DLD1 (cell line): Measurements from ENCODE around the gene CORT.
"Not testable (repeated sequence)": the region's sequence is repeated elsewhere in the genome, so short reads cannot be mapped to it uniquely, and the experiment has no call there.

Experiments
- in situ Hi-C: cut with HindIII; loops from 2 replicates; pipeline ENCODE4 v1.10.0; 2017; ENCODE audit warnings: low sequenced_read_pairs

The CORT gene, protein sequence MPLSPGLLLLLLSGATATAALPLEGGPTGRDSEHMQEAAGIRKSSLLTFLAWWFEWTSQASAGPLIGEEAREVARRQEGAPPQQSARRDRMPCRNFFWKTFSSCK

DNA sequence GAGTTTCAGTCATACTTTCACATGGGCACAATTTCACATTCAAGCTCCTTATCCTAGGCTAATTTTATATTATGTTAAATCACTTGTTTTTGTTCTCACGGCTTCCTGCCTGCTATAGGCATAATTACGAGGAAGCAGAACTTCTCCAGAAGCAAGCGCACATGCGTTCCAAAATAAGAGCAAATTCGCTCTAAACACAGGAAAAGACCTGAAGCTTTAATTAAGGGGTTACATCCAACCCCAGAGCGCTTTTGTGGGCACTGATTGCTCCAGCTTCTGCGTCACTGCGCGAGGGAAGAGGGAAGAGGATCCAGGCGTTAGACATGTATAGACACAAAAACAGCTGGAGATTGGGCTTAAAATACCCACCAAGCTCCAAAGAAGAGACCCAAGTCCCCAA, at the start of gene CORT:
CORT (plus strand) TSS at position 281 of the 400 bp plus-strand sequence. CDS start 193 bp downstream, outside the sequence.
- in situ Hi-C loops, result loop anchor here (5.0 kb wide), 1 partner anchor 43 kb away; no protein-coding TSS in a partner anchor

DNA sequence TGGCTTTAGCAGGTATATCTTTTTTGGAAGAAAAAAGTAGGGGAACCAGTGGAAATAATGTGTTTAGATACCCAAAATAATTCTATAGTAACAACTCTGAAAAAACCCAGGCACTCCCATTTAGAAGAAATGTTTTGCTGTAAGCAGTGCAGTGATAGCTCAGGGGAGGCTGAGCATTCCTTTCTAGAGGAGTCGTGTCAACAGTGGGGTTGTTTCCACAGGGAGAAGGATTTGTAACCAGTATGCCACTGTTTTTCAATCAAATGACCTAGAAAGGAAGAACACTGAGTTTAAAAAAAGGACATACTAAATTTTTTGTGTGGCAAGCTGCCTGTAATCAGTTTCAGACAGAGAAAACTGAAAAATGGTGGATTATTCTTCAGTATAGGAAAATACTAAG, 48.5 kb upstream of the CORT start:
- in situ Hi-C loops, result no loop called here

DNA sequence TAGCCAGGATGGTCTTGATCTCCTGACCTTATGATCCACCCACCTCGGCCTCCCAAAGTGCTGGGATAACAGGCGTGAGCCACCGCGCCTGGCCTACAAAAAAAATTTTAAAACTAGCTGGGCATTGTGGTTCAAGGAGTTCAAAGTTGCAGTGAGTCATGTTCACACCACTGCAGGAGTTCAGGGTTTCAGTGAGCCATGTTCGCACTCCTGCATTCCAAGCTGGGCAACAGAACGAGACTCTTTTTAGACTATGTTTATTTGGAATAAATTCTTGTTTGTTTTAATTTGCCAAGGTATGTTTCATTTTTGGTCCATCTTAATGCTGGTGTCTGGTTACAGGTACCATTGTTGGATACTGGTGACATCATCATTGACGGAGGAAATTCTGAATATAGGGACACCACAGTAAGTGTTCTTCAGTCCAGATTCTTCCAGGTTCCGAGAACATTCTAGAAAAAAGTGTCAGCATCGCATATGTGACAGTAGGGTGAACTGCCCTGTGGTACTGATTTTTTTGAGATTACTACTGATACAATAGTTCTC, 47.0 kb upstream of the CORT start:
- in situ Hi-C loops, result no loop called here

DNA sequence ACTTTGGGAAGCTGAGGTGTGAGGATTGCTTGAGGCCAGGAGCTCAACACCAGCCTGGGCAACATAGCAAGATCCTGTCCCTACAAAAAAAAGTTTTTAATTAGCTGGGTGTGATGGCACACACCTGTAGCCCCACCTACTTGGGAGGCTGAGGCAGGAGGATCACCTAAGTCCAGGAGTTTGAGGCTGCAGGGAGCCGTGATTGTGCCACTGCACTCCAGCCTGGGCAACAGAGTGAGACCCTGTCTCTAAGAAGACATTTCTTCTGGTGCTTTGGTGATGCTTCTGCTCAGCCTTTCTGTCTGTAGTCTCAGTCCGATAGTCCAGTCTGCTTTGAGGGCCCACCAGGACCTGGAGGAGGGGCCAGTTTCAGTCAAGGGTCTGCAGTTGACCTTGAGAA, 42.6 kb upstream of the CORT start:
- in situ Hi-C loops, result no loop called here

DNA sequence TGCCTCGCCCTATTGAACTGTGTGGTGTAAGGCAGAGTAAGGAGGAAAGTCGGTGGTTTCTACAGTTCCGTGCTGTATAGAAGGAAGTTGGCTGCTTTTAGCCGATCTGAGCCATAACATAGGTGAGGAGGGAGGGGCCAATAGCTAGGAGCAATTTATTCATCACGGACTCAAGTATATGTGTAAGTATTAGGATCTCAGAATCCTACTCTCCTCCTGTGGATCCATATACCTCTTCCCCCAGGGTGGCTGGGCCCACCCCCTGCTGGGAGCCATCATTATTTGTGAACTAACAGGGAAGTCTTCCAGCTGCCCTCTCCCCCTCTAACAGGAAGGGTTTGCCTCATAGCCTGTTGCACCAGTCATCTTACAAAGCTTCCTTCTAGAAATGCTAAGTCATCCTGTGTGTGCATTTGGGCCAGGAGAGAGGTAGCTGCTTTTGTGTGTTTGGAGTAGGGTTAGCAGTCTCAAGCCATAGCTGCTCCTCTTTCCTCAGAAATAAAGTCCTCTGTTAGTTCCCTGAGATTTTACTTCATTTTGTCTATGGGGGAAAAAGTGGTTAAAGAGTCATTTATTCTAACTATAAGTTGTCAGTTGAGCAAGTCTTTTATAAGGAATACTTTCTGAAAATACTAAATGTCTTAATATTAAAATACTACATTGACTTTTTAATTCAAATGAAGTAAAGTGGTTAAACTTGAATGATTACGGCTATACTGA, 34.5 kb upstream of the CORT start:
- in situ Hi-C loops, result no loop called here

DNA sequence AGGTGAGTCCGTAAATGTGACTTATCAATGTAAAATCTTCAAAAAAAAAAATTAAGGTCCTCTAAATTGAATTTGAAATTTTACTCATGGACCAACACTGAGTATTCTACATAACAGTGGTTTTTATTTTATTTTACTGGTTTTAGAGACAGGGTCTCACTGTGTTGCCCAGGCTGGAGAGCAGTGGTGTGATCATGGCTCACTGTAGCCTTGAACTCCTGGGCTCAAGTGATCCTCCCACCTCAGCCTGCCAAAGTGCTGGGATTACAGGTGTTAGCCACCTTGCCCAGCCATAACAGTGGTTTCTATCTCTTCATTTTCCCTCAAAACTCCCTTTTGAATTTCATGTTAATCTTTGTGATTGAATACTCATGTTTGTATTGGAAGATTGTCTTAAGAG, 33.9 kb upstream of the CORT start:
- in situ Hi-C loops, result not testable (repeated sequence)

DNA sequence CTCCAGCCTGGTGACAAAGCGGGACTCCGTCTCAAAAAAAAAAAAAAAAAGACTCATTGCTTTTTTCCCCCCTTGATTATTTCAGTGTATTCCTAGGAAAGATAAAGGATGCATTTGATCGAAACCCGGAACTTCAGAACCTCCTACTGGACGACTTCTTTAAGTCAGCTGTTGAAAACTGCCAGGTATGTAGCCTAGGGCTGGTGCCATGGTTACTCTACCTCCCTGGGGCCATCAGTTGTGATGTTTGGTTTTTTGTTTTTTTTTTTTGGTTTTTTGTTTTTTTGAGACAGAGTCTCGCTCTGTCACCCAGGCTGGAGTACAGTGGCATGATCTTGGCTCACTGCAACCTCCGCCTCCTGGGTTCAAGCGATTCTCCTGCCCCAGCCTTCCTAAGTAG, 31.1 kb upstream of the CORT start:
- in situ Hi-C loops, result not testable (repeated sequence)

DNA sequence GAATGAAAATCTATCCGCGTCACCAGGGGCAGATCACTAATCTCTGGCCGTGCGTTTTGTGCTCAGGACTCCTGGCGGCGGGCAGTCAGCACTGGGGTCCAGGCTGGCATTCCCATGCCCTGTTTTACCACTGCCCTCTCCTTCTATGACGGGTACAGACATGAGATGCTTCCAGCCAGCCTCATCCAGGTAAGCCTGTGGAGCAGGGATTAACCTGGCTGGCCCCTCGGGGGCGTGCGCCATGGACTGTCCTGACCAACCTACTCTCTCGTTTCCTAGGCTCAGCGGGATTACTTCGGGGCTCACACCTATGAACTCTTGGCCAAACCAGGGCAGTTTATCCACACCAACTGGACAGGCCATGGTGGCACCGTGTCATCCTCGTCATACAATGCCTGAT, 30.5 kb upstream of the CORT start:
- in situ Hi-C loops, result no loop called here

DNA sequence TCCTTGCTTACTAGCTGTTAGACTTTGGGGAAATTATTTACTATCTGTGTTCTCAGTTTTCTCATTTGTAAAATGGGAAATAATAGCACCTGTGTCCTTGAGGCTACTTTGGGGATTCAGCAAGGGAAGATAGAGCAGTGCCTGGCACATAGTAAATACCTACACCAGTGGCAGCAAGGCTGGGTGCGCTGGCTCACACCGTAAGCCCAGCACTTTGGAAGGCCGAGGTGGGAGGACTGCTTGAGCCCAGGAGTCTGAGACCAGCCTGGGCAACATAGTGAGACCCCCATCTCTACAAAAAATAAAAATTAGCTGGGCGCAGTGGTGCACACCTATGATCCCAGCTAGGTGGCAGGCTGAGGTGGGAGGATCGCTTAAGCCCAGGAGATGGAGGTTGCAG, 28.2 kb upstream of the CORT start:
- in situ Hi-C loops, result no loop called here

DNA sequence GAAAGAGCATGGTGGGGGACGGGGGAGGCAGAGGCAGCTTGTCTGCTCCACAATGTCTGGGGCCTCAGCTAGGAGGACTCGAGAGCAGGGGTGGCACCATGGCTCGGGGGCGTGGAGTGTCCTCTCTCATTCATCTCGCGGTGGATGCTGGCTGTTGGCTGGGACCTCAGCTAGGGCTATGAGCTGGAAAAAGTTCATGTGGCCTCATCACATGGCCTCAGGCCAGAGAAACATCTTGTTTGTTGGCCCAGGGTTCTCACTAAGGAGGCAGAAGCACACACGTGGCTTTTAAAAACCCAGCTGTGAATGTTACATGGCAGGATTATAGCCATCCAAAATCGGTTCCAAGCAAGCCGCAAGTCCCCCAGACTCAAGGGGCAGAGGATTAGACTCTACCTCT, 25.8 kb upstream of the CORT start:
- in situ Hi-C loops, result no loop called here

DNA sequence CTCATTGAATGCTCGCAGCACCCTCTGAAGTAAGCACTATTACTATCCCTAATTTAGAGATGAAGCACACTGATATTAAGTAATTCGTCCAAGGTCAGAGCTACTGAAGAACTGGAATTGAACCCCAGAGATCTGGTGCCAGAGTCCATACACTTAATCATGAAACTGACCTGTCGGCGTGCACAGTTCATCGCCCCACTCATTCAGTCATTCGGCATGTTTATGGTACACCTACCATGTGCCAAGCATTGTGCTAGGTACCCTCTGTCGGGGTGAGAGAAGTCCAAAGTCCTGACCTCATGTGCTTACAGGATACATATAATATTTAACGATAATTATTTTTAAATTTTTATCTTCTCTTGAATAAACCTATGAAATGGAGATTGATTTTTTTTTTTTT, 25.2 kb upstream of the CORT start:
- in situ Hi-C loops, result no loop called here

DNA sequence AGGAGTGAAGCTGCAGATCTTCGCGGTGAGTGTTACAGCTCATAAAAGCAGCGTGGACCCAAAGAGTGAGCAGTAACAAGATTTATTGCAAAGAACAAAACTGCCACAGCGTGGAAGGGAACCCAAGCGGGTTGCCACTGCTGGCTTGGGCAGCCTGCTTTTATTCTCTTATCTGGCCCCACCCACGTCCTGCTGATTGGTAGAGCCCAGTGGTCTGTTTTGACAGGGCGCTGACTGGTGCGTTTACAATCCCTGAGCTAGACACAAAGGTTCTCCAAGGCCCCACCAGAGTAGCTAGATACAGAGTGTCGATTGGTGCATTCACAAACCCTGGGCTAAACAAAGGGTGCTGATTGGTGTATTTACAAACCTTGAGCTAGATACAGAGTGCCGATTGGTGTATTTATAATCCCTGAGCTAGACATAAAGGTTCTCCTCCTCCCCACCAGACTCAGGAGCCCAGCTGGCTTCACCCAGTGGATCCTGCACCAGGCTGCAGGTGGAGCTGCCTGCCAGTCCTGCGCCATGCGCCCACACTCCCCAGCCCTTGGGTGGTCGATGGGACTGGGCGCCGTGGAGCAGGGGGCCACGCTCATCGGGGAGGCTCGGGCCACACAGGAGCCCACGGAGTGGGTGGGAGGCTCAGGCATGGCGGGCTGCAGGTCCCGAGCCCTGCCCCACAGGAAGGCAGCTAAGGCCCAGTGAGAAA, 23.9 kb upstream of the CORT start:
- in situ Hi-C loops, result not testable (repeated sequence)

DNA sequence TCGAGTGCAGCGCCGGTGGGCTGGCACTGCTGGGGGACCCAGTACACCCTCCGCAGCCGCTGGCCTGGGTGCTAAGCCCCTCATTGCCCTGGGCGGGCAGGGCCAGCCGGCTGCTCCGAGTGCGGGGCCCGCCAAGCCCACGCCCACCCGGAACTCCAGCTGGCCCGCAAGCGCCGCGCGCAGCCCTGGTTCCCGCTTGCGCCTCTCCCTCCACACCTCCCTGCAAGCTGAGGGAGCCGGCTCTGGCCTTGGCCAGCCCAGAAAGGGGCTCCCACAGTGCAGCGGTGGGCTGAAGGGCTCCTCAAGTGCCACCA, 23.3 kb upstream of the CORT start:
- in situ Hi-C loops, result not testable (repeated sequence)

DNA sequence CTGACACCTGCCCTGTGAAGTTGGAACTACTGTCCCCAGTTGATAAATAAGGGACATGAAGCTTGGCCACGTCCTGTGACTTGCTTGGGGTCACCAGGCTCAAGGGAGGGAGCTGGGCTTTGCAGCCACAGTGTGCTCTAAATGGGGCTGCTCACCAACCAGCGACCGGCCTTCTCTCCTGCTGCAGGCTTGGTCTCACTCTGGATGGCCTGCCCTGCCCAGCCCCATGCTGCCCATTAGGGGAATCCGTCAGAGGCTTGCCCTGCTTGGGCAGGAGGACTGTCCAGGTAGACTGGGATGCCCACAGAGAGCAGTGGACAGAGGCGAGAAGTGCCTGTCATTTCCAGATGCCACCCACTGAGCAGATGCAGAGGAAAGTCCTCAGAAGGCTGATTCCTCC, 20.8 kb upstream of the CORT start:
- in situ Hi-C loops, result no loop called here

DNA sequence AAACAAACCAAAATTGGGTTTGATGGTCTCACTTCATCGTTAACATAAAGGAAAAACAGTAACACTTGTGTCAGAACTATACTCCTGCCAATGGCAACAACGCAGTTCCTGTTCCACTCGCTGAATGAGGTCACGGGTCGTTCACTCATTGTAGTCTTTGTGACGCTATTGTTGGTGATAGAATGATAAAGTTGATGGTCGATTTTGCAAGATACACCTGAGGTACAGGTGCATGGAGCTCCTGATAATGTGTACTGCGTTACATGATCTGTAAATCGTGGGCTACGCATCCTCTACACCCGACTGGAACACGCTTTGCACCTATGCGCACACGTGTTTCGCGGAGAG, 20.0 kb upstream of the CORT start:
- in situ Hi-C loops, result no loop called here

DNA sequence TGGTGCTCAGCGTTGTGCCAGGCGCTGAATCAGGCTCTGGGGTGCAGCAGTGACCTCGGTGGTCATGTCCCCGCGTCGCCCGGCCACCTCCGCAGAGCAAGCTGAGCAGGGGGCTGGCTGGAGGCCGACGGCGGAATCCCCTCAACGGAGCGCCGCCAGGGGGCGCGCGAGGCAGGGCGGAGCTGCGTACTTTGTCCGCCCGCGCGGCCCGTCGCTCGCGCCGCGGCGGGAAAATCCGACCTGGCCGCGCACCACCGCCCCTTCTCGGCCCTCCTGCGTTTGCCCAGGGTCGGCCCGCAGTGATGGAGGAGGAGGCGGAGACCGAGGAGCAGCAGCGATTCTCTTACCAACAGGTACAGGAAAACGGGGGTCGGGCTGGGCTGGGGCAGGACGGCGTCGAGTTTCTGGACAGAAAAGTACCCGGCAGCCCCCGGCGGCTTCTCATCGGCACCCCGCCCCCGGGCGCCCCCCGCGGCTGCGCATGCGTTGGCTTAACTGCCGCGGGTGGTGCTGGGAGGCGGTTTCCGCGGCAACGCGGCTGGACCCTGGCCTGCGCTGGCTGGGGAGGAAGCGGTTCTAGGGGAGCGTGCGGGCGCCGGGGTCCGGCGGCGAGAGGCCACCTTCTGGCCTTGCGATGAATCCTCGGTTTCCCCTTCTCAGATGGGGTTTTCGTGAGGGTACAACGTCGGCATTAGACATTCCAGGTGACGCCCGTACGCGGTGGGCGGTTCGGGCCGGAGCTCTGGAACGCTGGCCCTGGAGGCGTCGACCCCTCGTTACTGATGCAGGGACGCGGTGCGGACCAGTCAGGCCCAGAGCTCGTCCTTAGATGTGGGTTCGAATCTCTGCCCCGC, 19.4 kb upstream of the CORT start, which contains the start of gene CENPS:
CENPS (plus strand) TSS at position 218 of the 854 bp plus-strand sequence; CDS start at position 303, 85 bp downstream.
- in situ Hi-C loops, result no loop called here

DNA sequence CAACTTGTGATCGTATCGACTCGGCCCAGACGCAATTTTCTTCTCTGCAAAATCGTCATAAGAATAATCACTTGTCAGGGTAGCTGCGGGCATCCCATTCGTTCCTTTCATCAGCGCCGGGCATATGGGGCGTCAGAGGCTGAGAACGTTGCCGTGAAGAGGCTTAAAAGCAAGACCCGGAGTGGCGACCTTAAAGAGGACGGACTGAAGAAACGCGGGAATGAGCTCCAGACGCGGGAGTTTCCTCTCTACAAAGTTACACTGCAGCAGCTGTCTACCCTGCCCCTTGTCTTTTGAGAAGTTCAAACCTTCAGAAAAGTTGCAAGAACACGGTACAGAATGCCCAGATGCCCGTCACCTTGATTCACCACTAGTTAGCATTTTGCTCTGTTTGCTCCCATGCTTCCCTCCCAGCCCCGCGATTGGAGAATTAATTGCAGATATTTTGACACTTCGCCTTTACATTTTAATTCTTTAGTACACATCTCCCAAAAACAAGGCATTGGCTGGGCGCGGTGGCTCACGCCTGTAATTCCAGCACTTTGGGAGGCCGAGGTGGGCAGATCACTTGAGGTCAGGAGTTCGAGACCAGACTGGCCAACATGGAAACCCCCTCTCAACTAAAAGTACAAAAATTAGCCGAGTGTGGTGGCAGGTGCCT, 18.6 kb upstream of the CORT start:
- in situ Hi-C loops, result no loop called here

DNA sequence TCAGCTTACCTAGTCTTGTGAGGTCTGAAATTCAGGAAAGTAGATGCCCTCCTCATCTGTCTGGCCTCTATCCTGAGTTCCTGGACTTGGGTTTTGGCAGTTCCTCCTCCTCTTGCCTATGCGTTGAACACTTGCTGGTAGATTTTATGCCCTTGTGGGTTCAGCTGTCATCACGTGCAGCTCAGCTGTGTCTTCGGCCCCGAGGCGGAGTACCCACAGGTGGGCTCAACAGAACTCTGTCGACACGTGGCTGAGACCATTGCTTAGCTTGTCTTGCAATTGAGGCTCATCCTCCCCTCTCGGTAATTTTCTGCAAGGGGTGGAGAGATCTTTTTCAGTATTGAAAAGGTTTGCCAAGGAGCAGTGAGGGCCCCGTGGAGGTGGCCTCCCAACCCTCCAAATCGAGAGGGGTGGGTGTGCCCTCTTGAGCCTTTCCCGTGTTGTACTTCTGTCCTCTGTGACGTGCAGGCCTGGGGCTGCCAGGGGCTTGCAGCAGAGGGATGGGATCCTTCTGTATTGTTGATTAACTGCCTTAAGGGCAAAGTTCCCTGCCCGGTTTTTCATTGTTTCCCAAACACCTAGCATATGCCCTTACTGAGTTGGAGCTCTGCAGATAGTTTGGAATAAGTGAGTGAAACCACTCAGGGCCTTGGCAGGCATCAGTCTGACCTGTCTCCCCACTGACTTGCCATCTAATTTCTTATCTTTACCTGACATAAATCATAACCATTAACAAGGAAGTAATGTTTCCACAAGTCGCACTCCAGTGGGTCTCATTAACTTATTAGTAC, 16.7 kb upstream of the CORT start:
- in situ Hi-C loops, result no loop called here

DNA sequence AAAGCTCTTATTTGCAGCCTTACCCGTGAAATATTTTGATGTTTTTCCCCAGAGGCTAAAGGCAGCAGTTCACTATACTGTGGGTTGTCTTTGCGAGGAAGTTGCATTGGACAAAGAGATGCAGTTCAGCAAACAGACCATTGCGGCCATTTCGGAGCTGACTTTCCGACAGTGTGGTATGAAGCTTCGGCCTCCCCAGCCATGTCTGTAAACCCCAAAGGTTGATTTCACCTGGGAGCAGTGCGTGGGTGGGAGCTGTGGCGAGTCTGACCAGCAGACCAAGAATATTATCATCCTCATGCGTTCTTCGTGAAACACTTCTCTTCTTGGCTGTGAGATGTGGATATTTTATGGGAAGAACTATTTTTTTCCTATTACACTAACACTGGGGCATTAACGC, 16.0 kb upstream of the CORT start:
- in situ Hi-C loops, result no loop called here

DNA sequence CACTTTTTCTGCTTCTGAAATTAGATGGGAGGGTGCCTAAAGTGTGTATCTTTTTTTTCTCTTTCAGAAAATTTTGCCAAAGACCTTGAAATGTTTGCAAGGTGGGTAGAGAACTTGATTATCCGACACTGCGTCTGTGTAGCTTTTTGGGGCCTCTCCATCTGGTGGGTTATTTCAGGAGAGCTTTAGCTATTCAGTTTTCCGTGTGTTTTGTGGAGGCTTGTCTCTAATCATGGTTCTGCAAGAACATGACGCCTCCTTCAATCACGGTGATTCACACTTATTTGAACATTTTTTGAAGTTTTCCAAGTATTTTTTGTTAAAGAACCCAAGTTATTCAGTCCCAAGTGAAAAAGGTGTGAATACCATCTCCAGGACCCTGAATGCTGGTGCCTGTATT, 15.2 kb upstream of the CORT start:
- in situ Hi-C loops, result no loop called here
